Neural cell (in vitro differentiated cells): ENCODE results near the gene ARMC9. TPM values are rescaled to one million over a fixed set of nuclear protein-coding genes. Genes with fewer than 3 reads are reported as not detected.

Source experiments
- H2AFZ ChIP-seq: fragments of 200-600, 300-800 bp; sonication (generic), shearing (Covaris generic); 2 replicates; pipeline ENCODE4 v1.6.0; 2014; ENCODE audit warnings: low read depth, mild to moderate bottlenecking, antibody characterized with exemption, low read length, moderate library complexity
- H3F3A ChIP-seq: fragments of 200-600 bp; shearing (Covaris generic); 2 replicates; pipeline ENCODE4 v1.6.1; 2016; ENCODE audit warnings: mild to moderate bottlenecking, moderate library complexity, mixed read lengths, antibody characterized with exemption, low read length; ENCODE audit not compliant: insufficient read depth, poor library complexity, severe bottlenecking
- H3K27ac ChIP-seq: fragments of 200-600, 300-800 bp; sonication (generic), shearing (Covaris generic); 2 replicates; pipeline ENCODE4 v1.5.1; 2014; ENCODE audit warnings: mild to moderate bottlenecking, low read length, moderate library complexity
- H3K27me3 ChIP-seq: fragments of 300-800, 200-600 bp; sonication (generic), shearing (Covaris generic); 2 replicates; pipeline ENCODE4 v1.6.0; 2014; ENCODE audit warnings: mild to moderate bottlenecking, low read depth, low read length, moderate library complexity; ENCODE audit not compliant: insufficient read depth
- H3K36me3 ChIP-seq: fragments of 300-800, 200-600 bp; sonication (generic), shearing (Covaris generic); 2 replicates; pipeline ENCODE4 v1.5.1; 2014; ENCODE audit warnings: mild to moderate bottlenecking, antibody characterized with exemption, low read length, moderate library complexity; ENCODE audit not compliant: insufficient read depth
- H3K4me2 ChIP-seq: fragments of 300-800, 200-600 bp; sonication (generic), shearing (Covaris generic); 2 replicates; pipeline ENCODE4 v1.6.0; 2014; ENCODE audit warnings: mild to moderate bottlenecking, low read length
- H3K4me3 ChIP-seq: fragments of 300-800, 200-600 bp; sonication (generic), shearing (Covaris generic); 2 replicates; pipeline ENCODE4 v1.5.1; 2014; ENCODE audit warnings: mild to moderate bottlenecking, low read length, moderate library complexity
- H3K79me2 ChIP-seq: fragments of 200-600 bp; shearing (Covaris generic); replicated peaks from 2 replicates; pipeline ENCODE4 v1.6.0; 2014; ENCODE audit warnings: mild to moderate bottlenecking, low read length, moderate library complexity; ENCODE audit not compliant: insufficient read depth
- H3K9ac ChIP-seq: fragments of 300-800, 200-600 bp; sonication (generic), shearing (Covaris generic); 2 replicates; pipeline ENCODE4 v1.6.1; 2016; ENCODE audit warnings: mild to moderate bottlenecking, low read length, mixed read lengths
- H3K9me2 ChIP-seq: fragments of 200-600 bp; shearing (Covaris generic); 2 replicates; pipeline ENCODE4 v1.6.1; 2016; ENCODE audit warnings: mild to moderate bottlenecking, low read length, mixed read lengths; ENCODE audit not compliant: insufficient read depth
- H3K9me3 ChIP-seq: fragments of 200-600, 300-800 bp; sonication (generic), shearing (Covaris generic); 2 replicates; pipeline ENCODE4 v1.6.1; 2016; ENCODE audit warnings: mild to moderate bottlenecking, mixed run types, low read length, moderate library complexity, mixed read lengths
- H4K20me1 ChIP-seq: fragments of 200-600 bp; shearing (Covaris generic); 2 replicates; pipeline ENCODE4 v1.6.1; 2016; ENCODE audit warnings: mild to moderate bottlenecking, mixed run types; ENCODE audit not compliant: insufficient read depth
- CTCF ChIP-seq: fragments of 450-650 bp; IDR thresholded peaks from 2 replicates; pipeline ENCODE4 v1.5.1; 2014; ENCODE audit warnings: antibody characterized with exemption, mild to moderate bottlenecking, moderate library complexity; ENCODE audit not compliant: poor library complexity, severe bottlenecking
- EP300 ChIP-seq: fragments of 450-650 bp; conservative IDR thresholded peaks from 2 replicates; pipeline ENCODE4 v1.6.1; 2014; ENCODE audit warnings: antibody characterized with exemption, mild to moderate bottlenecking, moderate library complexity; ENCODE audit not compliant: poor library complexity, severe bottlenecking
- EZH2 ChIP-seq: fragments of 200-600, 300-800 bp; shearing (Covaris generic), sonication (generic); IDR thresholded peaks from 2 replicates; pipeline ENCODE4 v1.6.1; 2014; ENCODE audit warnings: antibody characterized with exemption, low read length, borderline replicate concordance, mild to moderate bottlenecking; ENCODE audit not compliant: insufficient read depth, poor library complexity, severe bottlenecking
- MXI1 ChIP-seq: fragments of 450-650 bp; conservative IDR thresholded peaks from 2 replicates; pipeline ENCODE4 v1.6.1; 2014; ENCODE audit warnings: antibody characterized with exemption, mild to moderate bottlenecking; ENCODE audit not compliant: poor library complexity, severe bottlenecking
- POLR2AphosphoS5 ChIP-seq: IDR thresholded peaks from 2 replicates; pipeline ENCODE4 v1.6.1; 2012
- SMC3 ChIP-seq: fragments of 450-650 bp; conservative IDR thresholded peaks from 2 replicates; pipeline ENCODE4 v1.6.1; 2014; ENCODE audit warnings: antibody characterized with exemption, mild to moderate bottlenecking, moderate library complexity; ENCODE audit not compliant: poor library complexity
- TAF1 ChIP-seq: IDR thresholded peaks from 2 replicates; pipeline ENCODE4 v1.6.1; 2012; ENCODE audit warnings: low read depth
- polyA plus RNA-seq: library from polyadenylated mRNA; depleted of rRNA; stranded (reverse); fragments of >200 nt; gene quantifications from 2 replicates; pipeline ENCODE4 v1.2.3, GENCODE V29; 2014
- TF ChIP-seq, protein P1 (sequence below): IDR thresholded peaks from 2 replicates; pipeline ENCODE4 v1.6.1; 2012; ENCODE audit warnings: borderline replicate concordance

Gene ARMC9
- polyA plus RNA-seq, 1 donor from 2014 or later: 13.9 TPM

DNA sequence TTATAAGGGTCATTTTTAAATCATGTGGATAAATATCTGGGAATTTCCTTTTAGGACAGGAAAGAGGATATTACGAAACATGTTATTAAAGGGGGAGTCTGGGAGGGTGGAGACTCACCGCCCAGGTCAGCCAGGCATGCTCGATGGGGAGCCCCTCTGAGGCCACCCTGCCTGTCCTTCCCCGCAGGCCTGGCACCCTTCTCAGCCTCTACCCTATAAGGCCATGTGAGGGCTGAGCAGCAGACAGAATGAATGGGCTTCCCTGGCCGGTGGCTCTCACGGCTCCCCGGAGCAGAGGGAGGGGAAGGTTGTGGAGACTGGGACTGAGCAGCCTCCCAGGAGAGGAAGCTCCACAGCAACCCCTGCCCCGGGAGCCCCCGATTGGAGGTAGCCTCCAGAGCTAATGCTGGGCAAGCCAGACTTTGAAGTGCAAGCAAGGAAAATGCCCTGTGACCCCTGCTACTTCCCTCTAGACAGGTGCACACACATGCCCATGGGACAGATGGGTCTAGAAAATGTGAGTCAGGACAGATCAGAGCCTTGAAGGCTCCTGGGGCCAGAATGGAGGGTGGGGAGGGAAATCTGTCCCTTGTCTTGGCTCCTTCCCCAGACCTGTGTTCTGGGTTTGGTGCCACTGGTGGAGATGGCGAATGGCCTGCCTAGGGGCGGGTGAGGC, 13.2 kb upstream of the ARMC9 start:
- no peak overlapping the region for H3K4me3 ChIP-seq
- H3K36me3 ChIP-seq: no peaks in the 10 kb centered on the region
- H3K27me3 ChIP-seq: no peaks in the 10 kb centered on the region
- no peak for TF ChIP-seq EZH2
- TF ChIP-seq, protein P1, sequence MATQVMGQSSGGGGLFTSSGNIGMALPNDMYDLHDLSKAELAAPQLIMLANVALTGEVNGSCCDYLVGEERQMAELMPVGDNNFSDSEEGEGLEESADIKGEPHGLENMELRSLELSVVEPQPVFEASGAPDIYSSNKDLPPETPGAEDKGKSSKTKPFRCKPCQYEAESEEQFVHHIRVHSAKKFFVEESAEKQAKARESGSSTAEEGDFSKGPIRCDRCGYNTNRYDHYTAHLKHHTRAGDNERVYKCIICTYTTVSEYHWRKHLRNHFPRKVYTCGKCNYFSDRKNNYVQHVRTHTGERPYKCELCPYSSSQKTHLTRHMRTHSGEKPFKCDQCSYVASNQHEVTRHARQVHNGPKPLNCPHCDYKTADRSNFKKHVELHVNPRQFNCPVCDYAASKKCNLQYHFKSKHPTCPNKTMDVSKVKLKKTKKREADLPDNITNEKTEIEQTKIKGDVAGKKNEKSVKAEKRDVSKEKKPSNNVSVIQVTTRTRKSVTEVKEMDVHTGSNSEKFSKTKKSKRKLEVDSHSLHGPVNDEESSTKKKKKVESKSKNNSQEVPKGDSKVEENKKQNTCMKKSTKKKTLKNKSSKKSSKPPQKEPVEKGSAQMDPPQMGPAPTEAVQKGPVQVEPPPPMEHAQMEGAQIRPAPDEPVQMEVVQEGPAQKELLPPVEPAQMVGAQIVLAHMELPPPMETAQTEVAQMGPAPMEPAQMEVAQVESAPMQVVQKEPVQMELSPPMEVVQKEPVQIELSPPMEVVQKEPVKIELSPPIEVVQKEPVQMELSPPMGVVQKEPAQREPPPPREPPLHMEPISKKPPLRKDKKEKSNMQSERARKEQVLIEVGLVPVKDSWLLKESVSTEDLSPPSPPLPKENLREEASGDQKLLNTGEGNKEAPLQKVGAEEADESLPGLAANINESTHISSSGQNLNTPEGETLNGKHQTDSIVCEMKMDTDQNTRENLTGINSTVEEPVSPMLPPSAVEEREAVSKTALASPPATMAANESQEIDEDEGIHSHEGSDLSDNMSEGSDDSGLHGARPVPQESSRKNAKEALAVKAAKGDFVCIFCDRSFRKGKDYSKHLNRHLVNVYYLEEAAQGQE: no peak
- TF ChIP-seq MXI1: no peak
- TF ChIP-seq EP300: no peak
- no peak for TF ChIP-seq SMC3
- TF ChIP-seq POLR2AphosphoS5: no peak
- no peak for TF ChIP-seq CTCF
- no peak for TF ChIP-seq TAF1
- no peaks in the 10 kb centered on the region for H3K9me3 ChIP-seq
- H3K4me2 ChIP-seq: no peak overlapping the region
- no peak overlapping the region for H3K27ac ChIP-seq
- no peaks in the 10 kb centered on the region for H3K79me2 ChIP-seq
- no peaks in the 10 kb centered on the region for H3K9me2 ChIP-seq
- H3F3A ChIP-seq: no peaks in the 10 kb centered on the region
- no peak overlapping the region for H2AFZ ChIP-seq
- no peak overlapping the region for H3K9ac ChIP-seq
- H4K20me1 ChIP-seq: no peaks in the 10 kb centered on the region

DNA sequence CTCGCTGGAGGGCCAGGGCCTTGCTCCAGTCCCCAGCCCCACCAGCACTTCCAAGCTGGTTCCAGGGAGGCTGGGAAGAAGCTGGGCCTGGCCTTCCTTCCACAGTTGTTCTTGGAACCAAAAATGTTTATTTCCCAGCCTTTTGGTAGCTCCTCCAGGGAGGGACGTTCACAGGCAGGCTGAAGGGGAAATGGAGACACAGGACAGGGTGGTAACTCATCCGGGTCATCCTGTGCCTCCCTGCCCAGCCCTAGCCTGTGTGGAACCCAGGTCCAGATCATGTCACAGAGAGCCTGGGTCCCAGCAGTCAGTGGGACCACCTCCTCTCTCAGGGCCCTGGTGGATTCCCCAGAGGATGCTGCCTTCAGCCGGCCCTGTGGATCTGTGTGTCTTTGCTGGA, 12.5 kb upstream of the ARMC9 start:
- TF ChIP-seq EZH2: no peak
- TF ChIP-seq MXI1: no peak
- no peak for TF ChIP-seq SMC3
- no peak for TF ChIP-seq CTCF
- Histone ChIP-seq H3K9me3 (no peaks in the 10 kb centered on the region), H3K9ac (no peak overlapping the region), H3K27me3 (no peaks in the 10 kb centered on the region), H3K36me3 (no peaks in the 10 kb centered on the region), H3K4me2 (no peak overlapping the region), H3F3A (no peaks in the 10 kb centered on the region), H3K79me2 (no peaks in the 10 kb centered on the region), H4K20me1 (no peaks in the 10 kb centered on the region), H3K27ac (no peak overlapping the region), H3K9me2 (no peaks in the 10 kb centered on the region), H3K4me3 (no peak overlapping the region), H2AFZ (no peak overlapping the region)
